Raji (cell line): ENCODE measurements around the gene CBX7.

ENCODE experiments used
- POLR2A ChIP-seq: IDR thresholded peaks from 2 replicates; pipeline ENCODE4 v1.6.1; 2011; ENCODE audit warnings: low read depth, low read length, control low read depth; ENCODE audit not compliant: insufficient read depth

Gene CBX7

GRCh38 chr22:39177456-39177775 is 24.9 kb upstream of the CBX7 start:
- no peak for TF ChIP-seq POLR2A

- TF ChIP-seq POLR2A, result no peak
Measured at GRCh38 chr22:39176714-39177455, 24.4 kb upstream of the CBX7 start.

GRCh38 chr22:39176143-39176713 is 23.7 kb upstream of the CBX7 start:
- no peak for TF ChIP-seq POLR2A

GRCh38 chr22:39175353-39176142 is 23.1 kb upstream of the CBX7 start:
- no peak for TF ChIP-seq POLR2A

DNA sequence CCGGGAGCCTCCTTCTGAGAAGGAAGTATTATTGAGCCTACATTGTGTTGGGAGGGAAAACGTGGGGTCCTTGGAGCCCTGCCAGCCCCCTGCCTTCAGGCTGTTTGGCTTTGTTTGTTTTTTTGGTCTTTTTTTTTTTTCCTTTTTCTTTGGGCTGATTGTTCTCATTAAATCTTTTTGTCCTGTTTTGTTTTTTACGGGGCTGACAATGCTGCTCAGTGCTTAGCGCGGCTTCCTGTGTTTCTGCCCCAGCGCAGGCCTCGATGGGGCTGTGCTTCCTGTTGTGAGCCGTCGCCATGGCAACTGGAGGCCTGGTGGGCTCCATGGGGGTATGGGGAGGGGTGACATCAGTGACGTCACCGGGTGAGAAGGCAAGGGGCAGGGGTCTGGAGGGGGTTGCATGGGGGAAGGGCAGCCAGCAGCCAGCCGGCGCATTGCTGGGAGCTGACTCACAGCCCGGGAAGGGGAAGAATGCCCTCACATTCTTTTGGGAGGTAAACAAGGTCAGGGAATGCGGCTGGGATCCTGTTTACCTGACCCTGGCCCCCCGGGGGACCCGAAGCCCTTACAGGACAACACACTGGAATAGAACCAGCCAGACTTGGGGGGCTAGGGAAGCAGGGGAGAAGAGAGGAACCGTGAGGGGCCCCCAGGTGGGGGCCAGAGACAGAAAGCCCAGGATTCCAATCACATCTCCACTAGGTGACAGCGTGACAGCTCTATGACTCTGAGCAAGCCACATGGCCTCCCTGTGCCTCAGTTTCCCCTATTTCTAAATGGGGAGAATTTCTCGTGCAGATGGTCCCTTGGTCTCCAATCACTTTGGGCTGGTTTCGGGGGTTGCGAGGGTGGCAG is 22.2 kb upstream of the CBX7 start:
- TF ChIP-seq POLR2A, result no peak

GRCh38 chr22:39173787-39174497 is 21.5 kb upstream of the CBX7 start:
- no peak for TF ChIP-seq POLR2A

- no peak for TF ChIP-seq POLR2A
Measured at GRCh38 chr22:39173050-39173706, 20.7 kb upstream of the CBX7 start.

- TF ChIP-seq POLR2A, result no peak
Measured at GRCh38 chr22:39171623-39172264, 19.3 kb upstream of the CBX7 start.

DNA sequence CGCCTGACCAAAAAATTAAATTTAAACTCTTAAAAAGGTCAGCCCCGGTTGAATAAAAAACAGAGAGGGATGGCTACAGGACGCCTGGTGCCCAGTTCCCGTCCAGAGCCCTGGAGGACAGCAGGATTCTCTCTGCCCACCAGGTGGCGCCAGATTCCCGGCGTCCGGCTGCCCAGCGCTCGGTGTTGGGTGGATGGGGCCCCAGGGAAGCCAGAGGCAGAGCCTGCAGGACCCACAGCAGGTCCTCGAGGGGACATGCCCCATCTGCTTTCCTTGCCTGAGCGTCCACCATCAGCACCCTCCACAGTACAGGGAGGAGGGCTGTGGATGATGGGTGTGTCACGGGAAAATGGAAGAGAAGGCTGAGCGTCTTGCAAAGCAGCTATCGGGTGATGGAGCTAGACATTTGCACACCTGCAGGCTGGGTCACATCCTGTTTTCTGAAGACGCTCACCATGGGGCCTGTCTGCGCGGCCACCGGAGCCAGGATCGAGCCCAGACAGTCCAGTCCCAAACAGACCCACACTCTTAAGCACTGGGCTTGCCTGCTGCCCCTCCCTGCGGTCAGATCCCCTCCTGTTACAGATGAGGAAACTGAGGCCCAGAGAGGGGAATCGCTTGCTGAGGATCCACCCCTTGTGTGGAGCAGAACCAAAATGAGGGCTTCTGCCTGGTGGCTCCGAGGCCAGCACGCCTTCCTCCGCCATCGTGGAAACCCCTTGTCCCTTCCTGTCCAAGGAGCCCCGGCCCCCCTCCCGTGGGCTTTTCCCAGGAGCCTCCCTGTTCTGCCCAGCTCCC is 18.5 kb upstream of the CBX7 start:
- no peak for TF ChIP-seq POLR2A

DNA sequence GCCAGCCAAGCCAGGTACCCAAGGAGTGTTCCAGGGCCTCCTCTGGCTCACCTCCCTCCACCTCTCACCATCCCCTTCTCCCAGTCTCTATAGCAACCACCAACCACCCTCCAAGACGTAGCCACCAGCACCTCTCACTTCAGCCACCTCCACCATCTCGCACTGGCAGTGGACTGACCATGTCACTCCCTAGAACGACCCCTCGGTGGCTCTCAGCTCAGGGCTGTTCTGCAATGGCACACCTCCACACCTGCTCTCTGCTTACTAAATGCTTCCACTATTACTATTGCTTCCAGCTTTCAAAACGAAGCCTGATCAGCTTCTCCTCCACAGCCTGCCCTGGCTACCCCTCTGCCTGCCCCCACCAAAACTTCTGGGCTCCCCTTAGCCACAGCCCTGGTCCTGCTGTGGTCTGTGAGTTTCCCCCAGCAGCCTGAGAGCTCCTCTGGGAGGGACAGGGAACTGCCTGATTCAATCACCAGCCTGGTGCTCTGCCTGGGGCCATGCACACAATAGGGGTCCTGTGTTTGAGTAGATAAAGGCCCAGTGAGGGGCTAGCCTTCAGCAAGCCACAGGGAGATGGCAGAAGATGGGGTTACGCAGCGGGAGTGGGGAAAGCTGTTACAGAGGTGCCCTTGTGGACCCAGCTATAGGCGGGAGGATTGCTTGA is 17.5 kb upstream of the CBX7 start:
- no peak for TF ChIP-seq POLR2A

DNA sequence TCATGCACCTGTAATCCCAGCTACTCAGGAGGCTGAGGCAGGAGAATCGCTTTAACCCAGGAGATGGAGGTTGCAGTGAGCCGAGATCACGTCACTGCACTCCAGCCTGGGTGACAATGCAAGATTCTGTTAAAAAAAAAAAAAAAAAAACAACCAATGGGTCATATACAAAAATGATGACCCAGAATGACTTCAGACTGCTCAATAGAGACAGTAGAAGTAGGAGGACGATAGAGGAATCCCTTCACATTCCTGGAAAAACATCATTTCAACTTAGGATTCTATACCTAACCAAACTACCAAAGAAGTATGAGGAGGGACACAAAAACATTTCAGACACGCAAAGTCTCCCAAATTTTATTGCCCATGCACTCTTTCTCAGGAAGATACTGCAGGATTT is 14.1 kb upstream of the CBX7 start:
- TF ChIP-seq POLR2A, result no peak

DNA sequence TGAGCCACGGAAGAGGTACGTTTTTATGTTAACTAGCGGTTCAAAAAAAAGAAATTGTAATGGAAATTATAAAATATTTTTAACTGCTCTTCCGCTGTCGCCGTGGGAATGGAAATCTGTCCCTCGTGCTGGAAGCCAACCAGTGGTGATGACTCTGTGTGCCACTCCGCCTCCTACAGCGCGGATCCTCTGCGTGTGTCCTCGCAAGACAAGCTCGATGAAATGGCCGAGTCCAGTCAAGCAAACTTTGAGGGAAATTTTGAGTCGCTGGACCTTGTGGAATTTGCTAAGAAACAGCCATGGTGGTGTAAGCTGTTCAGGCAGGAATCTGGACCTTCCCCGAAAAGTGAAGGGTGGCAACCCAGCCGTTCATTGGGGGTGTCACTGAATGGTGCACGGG is 2.9 kb upstream of the CBX7 start:
- no peak for TF ChIP-seq POLR2A
